Stomach (tissue), 4 donors: ENCODE results near the gene CMTM7.

ENCODE experiments used
- CTCF ChIP-seq, 7 experiments: fragments of 450-650 bp in 4 of 7; fragments of 200-600 bp in 3 of 7; sonication (generic) in 3 of 7; IDR thresholded peaks; one replicate each; pipeline ENCODE4 v1.5.1; 2016 to 2019; ENCODE audit warnings: antibody characterized with exemption in 7 of 7, control low read depth in 2 of 7, mild to moderate bottlenecking in 1 of 7
- POLR2A ChIP-seq, 4 donors: fragments of 450-650 bp; IDR thresholded peaks; one replicate each; pipeline ENCODE4 v1.6.1; 2016; ENCODE audit warnings: antibody characterized with exemption in 4 of 4, control low read depth in 2 of 4, mild to moderate bottlenecking in 1 of 4, moderate library complexity in 1 of 4

- no peak for TF ChIP-seq POLR2A (IDR thresholded peaks at IDR 0.05)
- no peak for TF ChIP-seq CTCF (IDR thresholded peaks at IDR 0.05)
Measured at GRCh38 chr3:32410367-32411246, 19.0 kb downstream of the CMTM7 start.
